ENCODE measurements around the gene FRG2B.
"Not testable (repeated sequence)": the region's sequence is repeated elsewhere in the genome, so short reads cannot be mapped to it uniquely, and the experiment has no call there.

FRG2B gene

GRCh38 chr10:133617196-133617595 lies 9.4 kb downstream of the FRG2B start:
- DNase-seq (ENCODE audit: low read depth), result no peak
- no peak overlapping the region for H3K4me3 ChIP-seq (ENCODE audit: low read depth, low read length)
- in situ Hi-C loops (cut with HindIII; ENCODE audit: low sequenced_read_pairs), result no loop called here
- no peak for TF ChIP-seq CTCF (IDR thresholded peaks at IDR 0.05; ENCODE audit: low read depth, low read length, missing control alignments)

GRCh38 chr10:133616371-133617130 lies 10.0 kb downstream of the FRG2B start:
- DNase-seq (ENCODE audit: low read depth), result no peak
- H3K4me3 ChIP-seq (ENCODE audit: low read depth, low read length), result no peak overlapping the region
- no peak for TF ChIP-seq CTCF (IDR thresholded peaks at IDR 0.05; ENCODE audit: low read depth, low read length, missing control alignments)
- in situ Hi-C loops (cut with HindIII; ENCODE audit: low sequenced_read_pairs), result no loop called here

- in situ Hi-C loops (cut with HindIII; ENCODE audit: low sequenced_read_pairs), result no loop called here
- DNase-seq (ENCODE audit: low read depth), result no peak
- TF ChIP-seq CTCF (IDR thresholded peaks at IDR 0.05; ENCODE audit: low read depth, low read length, missing control alignments), result no peak
- H3K4me3 ChIP-seq (ENCODE audit: low read depth, low read length), result no peak overlapping the region
These were observed 11.6 kb downstream of the FRG2B start for GRCh38 chr10:133614830-133615580.

- no peak for TF ChIP-seq CTCF (IDR thresholded peaks at IDR 0.05; ENCODE audit: low read depth, low read length, missing control alignments)
- no peak overlapping the region for H3K4me3 ChIP-seq (ENCODE audit: low read depth, low read length)
- in situ Hi-C loops (cut with HindIII; ENCODE audit: low sequenced_read_pairs), result no loop called here
- DNase-seq (ENCODE audit: low read depth), result no peak
These were observed 12.9 kb downstream of the FRG2B start for GRCh38 chr10:133613699-133614098.

- no peak for DNase-seq (ENCODE audit: low read depth)
- TF ChIP-seq CTCF (IDR thresholded peaks at IDR 0.05; ENCODE audit: low read depth, low read length, missing control alignments), result no peak
- in situ Hi-C loops (cut with HindIII; ENCODE audit: low sequenced_read_pairs), result no loop called here
- no peak overlapping the region for H3K4me3 ChIP-seq (ENCODE audit: low read depth, low read length)
These were observed 15.5 kb downstream of the FRG2B start for GRCh38 chr10:133611079-133611478.

GRCh38 chr10:133608855-133609254 lies 17.7 kb downstream of the FRG2B start:
- in situ Hi-C loops (cut with HindIII; ENCODE audit: low sequenced_read_pairs), result no loop called here

GRCh38 chr10:133603434-133603833 lies 23.2 kb downstream of the FRG2B start:
- in situ Hi-C loops (cut with HindIII; ENCODE audit: low sequenced_read_pairs); DNase-seq (ENCODE audit: low read depth); H3K4me3 ChIP-seq (ENCODE audit: low read depth, low read length): not testable (repeated sequence)

More at GRCh38 chr10:133608855-133609254, 17.7 kb downstream of the FRG2B start:
- DNase-seq (ENCODE audit: low read depth), result no peak
- no peak for TF ChIP-seq CTCF (IDR thresholded peaks at IDR 0.05; ENCODE audit: low read depth, low read length, missing control alignments)
- no peak overlapping the region for H3K4me3 ChIP-seq (ENCODE audit: low read depth, low read length)

All from astrocyte of the cerebellum (primary cell).